ENCODE measurements around the gene LTBP4. TPM values are rescaled to one million over a fixed set of nuclear protein-coding genes. Genes with fewer than 3 reads are reported as not detected.

The LTBP4 gene
- total and polyA plus RNA-seq, 4 donors, result 140 to 768 (median 506) TPM

- H3K27me3 ChIP-seq (ENCODE audit: control insufficient read depth in 1 of 2, insufficient read depth in 2 of 2, low read length in 1 of 2), result no peaks in the 10 kb centered on the region
- DNase-seq, result peak; percentile 93 to 98
- H3K9me3 ChIP-seq (ENCODE audit: control insufficient read depth, low read length), result no peaks in the 10 kb centered on the region
- intact Hi-C loops (cut with DNase I), result loop anchor here (1.0 to 10.0 kb wide), 6 partner anchors 54 to 482 kb away; partner anchors contain the start of genes COQ8B (in 1 of the 2) and ITPKC (in 1 of the 2)
- peak overlapping the region; percentile 5 to 22 for H3K4me3 ChIP-seq (ENCODE audit: low read length in 2 of 2)
- H3K36me3 ChIP-seq (ENCODE audit: control insufficient read depth in 1 of 2, insufficient read depth in 2 of 2, low read length in 1 of 2), result peaks cover 0 to 5% of the 10 kb centered on the region in 2 donors
- WGBS, 2 donors, result 0% methylated on average over 59 to 60 of the region's 60 CpGs
- peak; percentile 92 for ATAC-seq (ENCODE audit: low FRiP score)
- H3K4me1 ChIP-seq (ENCODE audit: control insufficient read depth in 1 of 2, insufficient read depth in 2 of 2, low read length in 2 of 2), result no peaks in the 10 kb centered on the region
- peak overlapping the region in 1 of 2 donors; percentile 71 for H3K27ac ChIP-seq (ENCODE audit: low read depth in 1 of 2, low read length in 2 of 2)
These were observed 61.9 kb downstream of the LTBP4 start for GRCh38 chr19:40662925-40663694.

DNA sequence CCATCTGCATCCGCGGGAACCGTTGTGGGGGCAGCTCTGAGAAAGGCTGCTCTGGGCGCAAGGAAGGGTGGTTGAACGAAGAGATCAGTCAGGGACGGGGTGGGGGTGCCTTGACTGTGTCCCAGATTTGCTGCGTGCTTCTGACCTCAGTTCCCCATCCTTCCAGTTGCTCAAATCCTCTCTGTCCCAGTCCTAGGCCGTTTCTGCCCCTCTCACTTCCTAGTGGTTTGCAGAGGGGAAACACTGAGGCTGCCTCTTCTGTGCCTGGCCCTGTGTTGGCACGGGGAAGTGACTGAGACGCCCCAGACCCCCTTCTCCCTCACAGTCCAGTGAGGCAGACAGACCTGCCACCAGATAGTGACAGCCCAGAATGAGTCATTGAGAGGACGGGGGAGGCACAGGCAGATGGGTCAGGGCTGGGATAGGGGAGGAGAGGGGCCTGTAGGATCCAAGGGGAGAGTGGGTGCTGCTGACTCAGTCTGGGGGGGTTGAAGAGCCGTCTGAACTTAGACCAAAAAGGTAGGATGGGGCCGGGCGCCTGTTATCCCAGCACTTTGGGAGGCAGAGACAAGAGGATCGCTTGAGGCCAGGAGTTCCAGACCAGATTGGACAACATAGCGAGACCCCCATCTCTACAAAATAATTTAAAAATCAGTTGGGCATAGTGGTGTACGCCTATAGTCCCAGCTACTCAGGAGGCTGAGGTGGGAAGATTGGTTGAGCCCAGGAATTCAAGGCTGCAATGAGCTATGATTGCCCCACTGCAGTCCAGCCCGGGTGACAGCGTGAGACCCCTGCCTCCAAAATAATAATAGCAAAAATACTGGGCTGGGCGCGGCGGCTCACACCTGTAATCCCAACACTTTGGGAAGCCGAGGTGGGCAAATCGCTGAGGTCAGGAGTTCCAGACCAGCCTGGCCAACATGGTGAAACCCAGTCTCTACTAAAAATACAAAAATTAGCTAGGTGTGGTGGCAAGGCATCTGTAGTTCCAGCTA is 62.8 kb downstream of the LTBP4 start:
- no peaks in the 10 kb centered on the region for H3K9me3 ChIP-seq (ENCODE audit: control insufficient read depth, low read length)
- DNase-seq (no peak), ATAC-seq (ENCODE audit: low FRiP score) (no peak)
- intact Hi-C loops (cut with DNase I), result loop anchor here (2.0 to 10.0 kb wide), 5 partner anchors 53 to 481 kb away; partner anchors contain the start of genes COQ8B (in 1 of the 2) and ITPKC (in 1 of the 2)
- peak overlapping the region in 1 of 2 donors; percentile 53 for H3K27ac ChIP-seq (ENCODE audit: low read depth in 1 of 2, low read length in 2 of 2)
- peaks cover 0 to 7% of the 10 kb centered on the region in 2 donors for H3K36me3 ChIP-seq (ENCODE audit: control insufficient read depth in 1 of 2, insufficient read depth in 2 of 2, low read length in 1 of 2)
- H3K4me1 ChIP-seq (ENCODE audit: control insufficient read depth in 1 of 2, insufficient read depth in 2 of 2, low read length in 2 of 2), result no peaks in the 10 kb centered on the region
- H3K27me3 ChIP-seq (ENCODE audit: control insufficient read depth in 1 of 2, insufficient read depth in 2 of 2, low read length in 1 of 2), result no peaks in the 10 kb centered on the region
- no peak overlapping the region for H3K4me3 ChIP-seq (ENCODE audit: low read length in 2 of 2)
- 42 to 43% methylated on average over 24 of the region's 24 CpGs for WGBS, 2 donors

GRCh38 chr19:40666803-40667438 is 65.8 kb downstream of the LTBP4 start:
- no peak for DNase-seq
- H3K4me3 ChIP-seq (ENCODE audit: low read length in 2 of 2), result no peak overlapping the region
- no peaks in the 10 kb centered on the region for H3K4me1 ChIP-seq (ENCODE audit: control insufficient read depth in 1 of 2, insufficient read depth in 2 of 2, low read length in 2 of 2)
- intact Hi-C loops (cut with DNase I), result loop anchor here in 1 of 2 donors (10.0 kb wide), 1 partner anchor 478 kb away; no protein-coding TSS in a partner anchor
- peaks cover 0 to 10% of the 10 kb centered on the region in 2 donors for H3K36me3 ChIP-seq (ENCODE audit: control insufficient read depth in 1 of 2, insufficient read depth in 2 of 2, low read length in 1 of 2)
- WGBS, 2 donors, result 81 to 85% methylated on average over 14 of the region's 14 CpGs
- no peak for ATAC-seq (ENCODE audit: low FRiP score)
- H3K27ac ChIP-seq (ENCODE audit: low read depth in 1 of 2, low read length in 2 of 2), result no peak overlapping the region
- no peaks in the 10 kb centered on the region for H3K27me3 ChIP-seq (ENCODE audit: control insufficient read depth in 1 of 2, insufficient read depth in 2 of 2, low read length in 1 of 2)
- H3K9me3 ChIP-seq (ENCODE audit: control insufficient read depth, low read length), result no peaks in the 10 kb centered on the region

GRCh38 chr19:40667602-40668001 is 66.4 kb downstream of the LTBP4 start:
- Histone ChIP-seq H3K27me3 (ENCODE audit: control insufficient read depth in 1 of 2, insufficient read depth in 2 of 2, low read length in 1 of 2) (no peaks in the 10 kb centered on the region), H3K4me1 (ENCODE audit: control insufficient read depth in 1 of 2, insufficient read depth in 2 of 2, low read length in 2 of 2) (no peaks in the 10 kb centered on the region), H3K36me3 (ENCODE audit: control insufficient read depth in 1 of 2, insufficient read depth in 2 of 2, low read length in 1 of 2) (peaks cover 3 to 14% of the 10 kb centered on the region in 2 donors), H3K27ac (ENCODE audit: low read depth in 1 of 2, low read length in 2 of 2) (no peak overlapping the region), H3K4me3 (ENCODE audit: low read length in 2 of 2) (no peak overlapping the region), H3K9me3 (ENCODE audit: control insufficient read depth, low read length) (no peaks in the 10 kb centered on the region)
- DNase-seq, result no peak
- no peak for ATAC-seq (ENCODE audit: low FRiP score)
- 88 to 89% methylated on average over 12 to 14 of the region's 14 CpGs for WGBS, 2 donors
- intact Hi-C loops (cut with DNase I), result loop anchor here in 1 of 2 donors (10.0 kb wide), 1 partner anchor 477 kb away; no protein-coding TSS in a partner anchor

DNA sequence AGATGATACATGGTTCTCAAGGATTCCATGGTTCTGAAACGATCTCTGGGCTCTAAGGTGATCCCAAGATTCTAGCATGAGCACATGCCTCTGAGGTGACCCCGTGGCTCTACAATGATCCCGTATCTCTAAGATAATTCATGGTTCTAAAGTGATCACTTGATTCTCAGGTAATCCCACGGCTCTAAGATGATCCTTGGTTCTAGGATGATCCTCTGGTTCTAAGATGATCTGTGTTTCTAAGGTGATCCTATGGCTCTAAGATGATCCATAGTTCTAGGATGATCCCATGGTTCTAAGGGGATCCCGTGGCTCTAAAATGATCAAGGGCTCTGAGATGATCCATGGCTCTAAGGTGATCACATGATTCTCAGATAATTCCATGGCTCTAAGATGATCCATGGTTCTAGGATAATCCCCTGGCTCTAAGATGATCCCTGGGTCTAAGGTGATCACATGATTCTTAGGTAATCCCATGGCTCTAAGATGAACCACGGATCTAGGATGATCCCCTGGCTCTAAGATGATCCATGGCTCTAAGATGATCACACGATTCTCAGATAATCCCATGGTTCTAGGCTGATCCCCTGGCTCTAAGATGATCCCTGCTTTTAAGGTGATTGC is 67.9 kb downstream of the LTBP4 start:
- ATAC-seq (ENCODE audit: low FRiP score), result no peak
- WGBS, 2 donors, result 87 to 93% methylated on average over 7 of the region's 7 CpGs
- Histone ChIP-seq H3K36me3 (ENCODE audit: control insufficient read depth in 1 of 2, insufficient read depth in 2 of 2, low read length in 1 of 2) (peaks cover 4 to 23% of the 10 kb centered on the region in 2 donors), H3K4me1 (ENCODE audit: control insufficient read depth in 1 of 2, insufficient read depth in 2 of 2, low read length in 2 of 2) (no peaks in the 10 kb centered on the region), H3K4me3 (ENCODE audit: low read length in 2 of 2) (no peak overlapping the region), H3K27me3 (ENCODE audit: control insufficient read depth in 1 of 2, insufficient read depth in 2 of 2, low read length in 1 of 2) (no peaks in the 10 kb centered on the region), H3K9me3 (ENCODE audit: control insufficient read depth, low read length) (no peaks in the 10 kb centered on the region), H3K27ac (ENCODE audit: low read depth in 1 of 2, low read length in 2 of 2) (no peak overlapping the region)
- intact Hi-C loops (cut with DNase I), result loop anchor here in 1 of 2 donors (10.0 kb wide), 1 partner anchor 476 kb away; no protein-coding TSS in a partner anchor
- DNase-seq, result no peak

- H3K9me3 ChIP-seq (ENCODE audit: control insufficient read depth, low read length), result no peaks in the 10 kb centered on the region
- no peak overlapping the region for H3K27ac ChIP-seq (ENCODE audit: low read depth in 1 of 2, low read length in 2 of 2)
- H3K4me3 ChIP-seq (ENCODE audit: low read length in 2 of 2), result no peak overlapping the region
- WGBS, 2 donors, result 37 to 42% methylated on average over 9 of the region's 9 CpGs
- ATAC-seq (ENCODE audit: low FRiP score) (no peak), DNase-seq (no peak)
- intact Hi-C loops (cut with DNase I), result no loop called here
- H3K4me1 ChIP-seq (ENCODE audit: control insufficient read depth in 1 of 2, insufficient read depth in 2 of 2, low read length in 2 of 2), result no peaks in the 10 kb centered on the region
- H3K36me3 ChIP-seq (ENCODE audit: control insufficient read depth in 1 of 2, insufficient read depth in 2 of 2, low read length in 1 of 2), result peaks cover 4 to 23% of the 10 kb centered on the region in 2 donors
- H3K27me3 ChIP-seq (ENCODE audit: control insufficient read depth in 1 of 2, insufficient read depth in 2 of 2, low read length in 1 of 2), result no peaks in the 10 kb centered on the region
These were observed 70.2 kb downstream of the LTBP4 start for GRCh38 chr19:40671404-40671803.

GRCh38 chr19:40672038-40672437 is 70.9 kb downstream of the LTBP4 start:
- H3K36me3 ChIP-seq (ENCODE audit: control insufficient read depth in 1 of 2, insufficient read depth in 2 of 2, low read length in 1 of 2), result peaks cover 4 to 24% of the 10 kb centered on the region in 2 donors
- WGBS, 2 donors, result 81 to 86% methylated on average over 2 of the region's 2 CpGs
- ATAC-seq (ENCODE audit: low FRiP score) (no peak), DNase-seq (no peak)
- no peak overlapping the region for H3K27ac ChIP-seq (ENCODE audit: low read depth in 1 of 2, low read length in 2 of 2)
- no peak overlapping the region for H3K4me3 ChIP-seq (ENCODE audit: low read length in 2 of 2)
- no peaks in the 10 kb centered on the region for H3K27me3 ChIP-seq (ENCODE audit: control insufficient read depth in 1 of 2, insufficient read depth in 2 of 2, low read length in 1 of 2)
- H3K9me3 ChIP-seq (ENCODE audit: control insufficient read depth, low read length), result no peaks in the 10 kb centered on the region
- no peaks in the 10 kb centered on the region for H3K4me1 ChIP-seq (ENCODE audit: control insufficient read depth in 1 of 2, insufficient read depth in 2 of 2, low read length in 2 of 2)
- intact Hi-C loops (cut with DNase I), result no loop called here
